Measurements from ENCODE around the gene TCEANC.

Gene TCEANC

DNA sequence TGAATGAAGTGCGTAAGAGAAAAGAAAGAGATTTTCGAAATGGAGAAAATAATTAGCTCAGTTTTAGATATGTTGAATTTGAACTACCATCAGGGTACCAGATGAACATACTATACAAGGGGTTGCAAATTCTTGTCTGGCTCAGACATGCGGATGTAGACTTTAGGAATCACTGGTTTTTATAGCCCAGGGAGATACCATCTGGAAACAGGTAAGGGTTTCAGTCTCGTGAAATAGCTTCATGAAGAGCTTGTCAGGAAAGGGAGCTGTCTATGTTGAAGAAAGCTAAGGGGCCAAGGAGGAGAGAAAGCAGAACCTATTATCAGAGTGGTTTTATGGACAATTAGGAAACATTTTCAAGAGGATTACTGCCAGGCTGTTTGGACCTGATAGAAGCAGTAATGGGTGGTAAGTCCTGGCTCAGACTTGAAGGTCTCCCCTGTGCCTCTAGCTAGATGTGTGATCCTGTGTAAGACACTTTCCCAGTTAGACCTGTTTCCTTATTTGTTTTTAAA lies 42.7 kb downstream of the TCEANC start:
- no peak overlapping the region for H3K27ac Mint-ChIP-seq
- peaks cover 22% of the 10 kb centered on the region for H3K36me3 Mint-ChIP-seq (ENCODE audit: low read depth)
- H3K4me1 Mint-ChIP-seq = peaks cover 43% of the 10 kb centered on the region
- no peak overlapping the region for H3K4me3 Mint-ChIP-seq
- DNase-seq = no peak
- no peaks in the 10 kb centered on the region for H3K27me3 Mint-ChIP-seq (ENCODE audit: low read depth, poor library complexity)
- peaks cover 23% of the 10 kb centered on the region for H3K9me3 Mint-ChIP-seq
- TF ChIP-seq, protein P1, sequence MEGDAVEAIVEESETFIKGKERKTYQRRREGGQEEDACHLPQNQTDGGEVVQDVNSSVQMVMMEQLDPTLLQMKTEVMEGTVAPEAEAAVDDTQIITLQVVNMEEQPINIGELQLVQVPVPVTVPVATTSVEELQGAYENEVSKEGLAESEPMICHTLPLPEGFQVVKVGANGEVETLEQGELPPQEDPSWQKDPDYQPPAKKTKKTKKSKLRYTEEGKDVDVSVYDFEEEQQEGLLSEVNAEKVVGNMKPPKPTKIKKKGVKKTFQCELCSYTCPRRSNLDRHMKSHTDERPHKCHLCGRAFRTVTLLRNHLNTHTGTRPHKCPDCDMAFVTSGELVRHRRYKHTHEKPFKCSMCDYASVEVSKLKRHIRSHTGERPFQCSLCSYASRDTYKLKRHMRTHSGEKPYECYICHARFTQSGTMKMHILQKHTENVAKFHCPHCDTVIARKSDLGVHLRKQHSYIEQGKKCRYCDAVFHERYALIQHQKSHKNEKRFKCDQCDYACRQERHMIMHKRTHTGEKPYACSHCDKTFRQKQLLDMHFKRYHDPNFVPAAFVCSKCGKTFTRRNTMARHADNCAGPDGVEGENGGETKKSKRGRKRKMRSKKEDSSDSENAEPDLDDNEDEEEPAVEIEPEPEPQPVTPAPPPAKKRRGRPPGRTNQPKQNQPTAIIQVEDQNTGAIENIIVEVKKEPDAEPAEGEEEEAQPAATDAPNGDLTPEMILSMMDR (IDR thresholded peaks at IDR 0.05) = no peak

DNA sequence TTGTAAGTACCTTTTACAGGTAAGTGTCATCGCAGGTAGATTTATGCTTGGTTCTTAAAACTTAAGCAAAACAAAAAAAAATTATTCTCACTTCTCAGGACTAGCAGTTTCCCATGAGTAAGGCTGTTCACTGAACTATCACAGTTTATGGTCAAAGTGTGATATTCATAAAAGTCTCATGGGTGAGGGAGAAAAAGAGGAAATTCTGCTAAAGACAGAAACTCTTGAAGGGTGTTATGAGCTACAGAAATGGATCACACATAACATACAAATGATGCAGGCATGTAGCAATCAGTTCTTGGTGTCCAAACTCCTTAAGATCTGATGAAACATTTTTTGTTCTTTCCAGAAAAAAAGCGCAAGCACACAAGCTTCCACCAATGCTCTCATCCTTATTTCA lies 44.5 kb downstream of the TCEANC start:
- TF ChIP-seq, protein P1 (IDR thresholded peaks at IDR 0.05) = no peak
- no peak for DNase-seq
- peaks cover 25% of the 10 kb centered on the region for H3K36me3 Mint-ChIP-seq (ENCODE audit: low read depth)

DNA sequence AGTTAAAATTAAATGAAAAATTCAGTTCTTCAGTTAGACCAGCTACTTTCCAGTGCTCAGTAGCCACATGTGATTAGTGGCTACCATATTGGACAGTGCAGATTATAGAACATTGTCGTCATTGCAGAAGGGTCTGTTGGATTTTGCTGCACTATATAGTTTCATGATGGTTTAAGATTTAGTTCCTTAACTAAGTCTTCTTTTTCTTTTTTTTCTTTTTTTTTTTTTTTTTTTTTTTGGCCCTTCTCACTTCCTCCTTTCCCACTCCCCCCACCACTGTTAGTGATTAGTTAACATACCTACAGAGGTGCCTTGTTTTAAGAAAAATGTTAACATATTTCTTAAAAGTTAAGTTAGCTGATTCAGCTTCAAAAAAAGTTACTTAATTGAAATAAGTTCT lies 45.0 kb downstream of the TCEANC start:
- Mint-ChIP-seq H3K36me3 (ENCODE audit: low read depth) (peaks cover 25% of the 10 kb centered on the region), H3K27ac (no peak overlapping the region), H3K4me1 (peaks cover 28% of the 10 kb centered on the region), H3K27me3 (ENCODE audit: low read depth, poor library complexity) (no peaks in the 10 kb centered on the region), H3K9me3 (peaks cover 27% of the 10 kb centered on the region), H3K4me3 (no peak overlapping the region)
- DNase-seq = no peak
- TF ChIP-seq, protein P1 (IDR thresholded peaks at IDR 0.05) = no peak

More for the DNA sequence above, 44.5 kb downstream of the TCEANC start:
- Mint-ChIP-seq H3K27me3 (ENCODE audit: low read depth, poor library complexity) (no peaks in the 10 kb centered on the region), H3K9me3 (peaks cover 27% of the 10 kb centered on the region), H3K4me1 (peaks cover 33% of the 10 kb centered on the region), H3K4me3 (no peak overlapping the region), H3K27ac (no peak overlapping the region)

DNA sequence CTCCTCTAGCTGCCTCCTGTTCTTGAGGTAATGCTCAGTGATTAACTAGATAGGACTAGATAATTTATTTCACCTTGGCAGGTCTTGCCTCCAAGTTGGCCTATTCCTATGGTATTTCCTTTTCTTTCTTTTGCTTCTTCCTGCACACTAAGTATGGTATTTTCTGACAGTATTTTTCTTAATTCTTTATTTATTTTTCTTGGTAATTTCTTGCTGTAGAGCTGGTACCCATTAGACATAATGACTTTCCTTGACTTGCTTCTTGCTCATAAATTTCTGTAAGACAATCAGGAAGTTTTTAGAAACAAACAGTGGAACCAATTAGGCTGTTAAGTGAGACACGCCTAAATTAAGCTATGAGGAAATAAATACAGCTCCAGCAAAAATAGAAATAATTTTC lies 45.5 kb downstream of the TCEANC start:
- H3K36me3 Mint-ChIP-seq (ENCODE audit: low read depth) = peaks cover 25% of the 10 kb centered on the region
- H3K4me1 Mint-ChIP-seq = peaks cover 23% of the 10 kb centered on the region
- TF ChIP-seq, protein P1 (IDR thresholded peaks at IDR 0.05) = no peak
- DNase-seq = no peak
- no peaks in the 10 kb centered on the region for H3K27me3 Mint-ChIP-seq (ENCODE audit: low read depth, poor library complexity)
- H3K9me3 Mint-ChIP-seq = peaks cover 24% of the 10 kb centered on the region
- no peak overlapping the region for H3K27ac Mint-ChIP-seq
- H3K4me3 Mint-ChIP-seq = no peak overlapping the region

GRCh38 chrX:13699183-13699826 lies 46.4 kb downstream of the TCEANC start:
- peaks cover 32% of the 10 kb centered on the region for H3K36me3 Mint-ChIP-seq (ENCODE audit: low read depth)
- H3K27ac Mint-ChIP-seq = no peak overlapping the region
- DNase-seq = no peak
- H3K9me3 Mint-ChIP-seq = peaks cover 28% of the 10 kb centered on the region
- H3K27me3 Mint-ChIP-seq (ENCODE audit: low read depth, poor library complexity) = no peaks in the 10 kb centered on the region
- TF ChIP-seq, protein P1 (IDR thresholded peaks at IDR 0.05) = no peak
- no peak overlapping the region for H3K4me3 Mint-ChIP-seq
- peaks cover 19% of the 10 kb centered on the region for H3K4me1 Mint-ChIP-seq

DNA sequence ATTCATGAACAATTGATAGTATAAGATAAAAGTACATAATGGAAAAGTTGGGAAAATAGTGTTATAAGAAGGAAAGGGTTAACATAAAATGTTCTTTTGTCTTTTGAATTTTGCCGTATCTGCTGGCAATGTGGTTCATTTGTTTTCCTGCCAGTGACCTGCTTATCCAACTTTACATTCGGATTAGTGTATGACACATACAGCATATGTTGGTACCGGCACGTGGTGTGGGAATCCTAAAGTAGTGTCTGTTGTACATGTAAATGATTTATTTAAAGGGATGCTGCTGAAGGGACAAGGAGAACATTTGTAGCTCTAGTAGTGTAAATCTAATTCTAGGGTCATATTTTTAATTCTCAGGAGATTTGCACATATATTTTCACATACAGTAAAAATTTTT lies 47.4 kb downstream of the TCEANC start:
- Mint-ChIP-seq H3K27ac (no peak overlapping the region), H3K27me3 (ENCODE audit: low read depth, poor library complexity) (no peaks in the 10 kb centered on the region), H3K4me1 (peaks cover 9% of the 10 kb centered on the region), H3K9me3 (peaks cover 24% of the 10 kb centered on the region), H3K4me3 (no peak overlapping the region), H3K36me3 (ENCODE audit: low read depth) (peaks cover 29% of the 10 kb centered on the region)
- TF ChIP-seq, protein P1 (IDR thresholded peaks at IDR 0.05) = no peak
- DNase-seq = no peak

Measured in nephron progenitor cell (in vitro differentiated cells).